Dermis microvascular lymphatic vessel endothelial cell (primary cell): ENCODE data around the gene RPL36. TPM values are rescaled to one million over a fixed set of nuclear protein-coding genes. Genes with fewer than 3 reads are reported as not detected.
"Not testable (repeated sequence)": the region's sequence is repeated elsewhere in the genome, so short reads cannot be mapped to it uniquely, and the experiment has no call there.

ENCODE experiments used
- DNase-seq, 2 donors: peaks; one replicate each; pipeline versions ENCODE4 v3.0.0 to v3.0.0-alpha.2; 2010; ENCODE audit warnings: low read depth in 2 of 2
- total RNA-seq: library from RNA; depleted of rRNA; stranded (reverse); fragments of >200 nt; gene quantifications from 2 replicates; pipeline ENCODE4 v1.2.1, GENCODE V29; 2014

The RPL36 gene
- total RNA-seq, 1 donor from 2014 or later, result 761 TPM

GRCh38 chr19:5673752-5674151 is 16.3 kb upstream of the RPL36 start:
- DNase-seq, result no peak

- DNase-seq, result no peak
Observed at GRCh38 chr19:5674714-5675113, 15.4 kb upstream of the RPL36 start.

- DNase-seq, result no peak
Observed at GRCh38 chr19:5676105-5676771, 13.9 kb upstream of the RPL36 start.

GRCh38 chr19:5676772-5677105 is 13.4 kb upstream of the RPL36 start:
- no peak for DNase-seq

GRCh38 chr19:5677136-5677535 is 13.0 kb upstream of the RPL36 start:
- no peak for DNase-seq

- no peak for DNase-seq
Observed at GRCh38 chr19:5677580-5677979, 12.5 kb upstream of the RPL36 start.

GRCh38 chr19:5678071-5678718 is 11.9 kb upstream of the RPL36 start:
- DNase-seq, result no peak

GRCh38 chr19:5679289-5680083 is 10.6 kb upstream of the RPL36 start:
- no peak for DNase-seq

GRCh38 chr19:5680084-5680436 is 10.0 kb upstream of the RPL36 start:
- peak; percentile 16 to 57 for DNase-seq

GRCh38 chr19:5680437-5681368 is 9.4 kb upstream of the RPL36 start, which contains the start of the genes HSD11B1L and MICOS13:
TSS of gene HSD11B1L (plus strand) at chr19:5681027. CDS start at chr19:5684833, 3,806 bp downstream.
TSS of gene MICOS13 (minus strand) at chr19:5680516. CDS start at chr19:5680486, 30 bp downstream.
- DNase-seq, result peak; percentile 96 to 99

- DNase-seq, result no peak
Observed at GRCh38 chr19:5681391-5682106, 8.5 kb upstream of the RPL36 start.

- no peak for DNase-seq
Observed at GRCh38 chr19:5682107-5682482, 8.0 kb upstream of the RPL36 start.

GRCh38 chr19:5683177-5683886 is 6.8 kb upstream of the RPL36 start:
- no peak for DNase-seq

- DNase-seq, result no peak
Observed at GRCh38 chr19:5684694-5685430, 5.2 kb upstream of the RPL36 start.

- DNase-seq, result no peak
Observed at GRCh38 chr19:5686326-5686646, 3.8 kb upstream of the RPL36 start.

GRCh38 chr19:5686647-5687359 is 3.3 kb upstream of the RPL36 start:
- DNase-seq, result peak; percentile 80 to 91

GRCh38 chr19:5687360-5688198 is 2.5 kb upstream of the RPL36 start:
- no peak for DNase-seq

- DNase-seq, result not testable (repeated sequence)
Observed at GRCh38 chr19:5688262-5688881, 1.7 kb upstream of the RPL36 start.
